Measurements from ENCODE around the gene SND1. TPM values are rescaled to one million over a fixed set of nuclear protein-coding genes. Genes with fewer than 3 reads are reported as not detected.

SND1 gene
- total RNA-seq, 1 experiment from 2014 or later = 218 TPM

GRCh38 chr7:127881564-127881963 is 229.6 kb downstream of the SND1 start:
- no peak for TF ChIP-seq CTCF (conservative IDR thresholded peaks at IDR 0.05)
- Histone ChIP-seq H4K8ac (replicated peaks; ENCODE audit: insufficient read length, low read depth, low read length) (no peak overlapping the region), H3K14ac (ENCODE audit: insufficient read depth, low read length) (no peak overlapping the region), H2BK5ac (ENCODE audit: insufficient read length, low read length) (no peak overlapping the region), H3K18ac (ENCODE audit: insufficient read length, low read depth, low read length) (no peak overlapping the region), H3K9me3 (ENCODE audit: control insufficient read depth, low read depth, low read length) (no peaks in the 10 kb centered on the region), H4K5ac (ENCODE audit: insufficient read length, low read depth, low read length) (no peak overlapping the region), H3K23me2 (ENCODE audit: insufficient read length, low read depth, low read length, poor library complexity, severe bottlenecking) (no peaks in the 10 kb centered on the region), H2BK12ac (ENCODE audit: insufficient read length, low read depth, low read length) (no peak overlapping the region), H3K56ac (ENCODE audit: insufficient read length, low read depth, low read length) (no peak overlapping the region), H2BK120ac (ENCODE audit: low read depth, low read length, poor library complexity, severe bottlenecking) (no peak overlapping the region), H3K23ac (ENCODE audit: insufficient read length, low read depth, low read length) (no peak overlapping the region), H2AFZ (ENCODE audit: low read length) (no peak overlapping the region), H3T11ph (ENCODE audit: low read length) (no peak overlapping the region), H2BK15ac (ENCODE audit: low read depth, low read length) (no peak overlapping the region), H4K91ac (ENCODE audit: insufficient read length, low read depth, low read length) (no peak overlapping the region), H4K20me1 (ENCODE audit: control insufficient read depth, insufficient read depth, insufficient read length) (no peaks in the 10 kb centered on the region), H3K27ac (ENCODE audit: insufficient read length, low read depth, low read length) (no peak overlapping the region), H3K4me2 (ENCODE audit: insufficient read depth, insufficient read length, low read length) (no peak overlapping the region), H3K4me1 (ENCODE audit: insufficient read depth, low read length) (no peaks in the 10 kb centered on the region), H2BK20ac (ENCODE audit: low read depth, low read length, poor library complexity, severe bottlenecking) (no peak overlapping the region), H3K79me1 (ENCODE audit: insufficient read depth, low read depth, low read length, poor library complexity, severe bottlenecking) (peaks cover 6% of the 10 kb centered on the region), H3K4ac (ENCODE audit: low read depth, low read length) (no peak overlapping the region), H3K9ac (ENCODE audit: extremely low read depth, insufficient read length, low read length) (no peak overlapping the region), H3K79me2 (ENCODE audit: insufficient read depth, low read length) (no peaks in the 10 kb centered on the region; the same call in 1 of the 2 replicates), H3K27me3 (ENCODE audit: insufficient read depth, low read length) (no peaks in the 10 kb centered on the region), H2AK5ac (ENCODE audit: insufficient read length, low read length) (no peak overlapping the region)
- no peak overlapping the region for H3K4me3 Mint-ChIP-seq
- H3K4me1 Mint-ChIP-seq = peaks cover 17 to 24% of the 10 kb centered on the region in 2 experiments
- no CpG with 5 or more reads among the region's 7 CpGs for WGBS (ENCODE audit: extremely low coverage, insufficient read length, low lambda C conversion rate)
- H3K9me3 Mint-ChIP-seq = no peaks in the 10 kb centered on the region
- DNase-seq = no peak
- no peaks in the 10 kb centered on the region for H3K27me3 Mint-ChIP-seq (ENCODE audit: low read depth)
- peaks cover 0 to 3% (median 0%) of the 10 kb centered on the region in 3 experiments; a peak in 1 of 7 replicates for H3K36me3 Mint-ChIP-seq (ENCODE audit: insufficient read depth in 1 of 3, low read depth in 3 of 3)
- H3K27ac Mint-ChIP-seq = no peak overlapping the region

Data from H9 (cell line).